ENCODE measurements around the gene TIMELESS. TPM values are rescaled to one million over a fixed set of nuclear protein-coding genes. Genes with fewer than 3 reads are reported as not detected.

TIMELESS gene
- total RNA-seq, 1 donor from 2014 or later = 35.0 TPM

- H3K4me3 Mint-ChIP-seq = no peak overlapping the region
- H3K9me3 Mint-ChIP-seq = no peaks in the 10 kb centered on the region
- H3K4me1 Mint-ChIP-seq = peaks cover 17% of the 10 kb centered on the region
- DNase-seq = no peak
- ChIA-PET CTCF (interaction anchor here (1.1 kb wide), 1 partner anchor 12 kb away, joined by 3 read pairs; no protein-coding TSS in a partner anchor), POLR2A (interaction anchor here (1.1 kb wide), 1 partner anchor 41 kb away, joined by 3 read pairs; the partner anchor contains the start of gene TIMELESS)
- H3K27me3 Mint-ChIP-seq = peaks cover 13% of the 10 kb centered on the region
- intact Hi-C loops (cut with micrococcal nuclease) = no loop called here
- no peak overlapping the region for H3K27ac Mint-ChIP-seq
- ATAC-seq (ENCODE audit: low read depth) = no peak
- no peak for TF ChIP-seq CTCF (IDR thresholded peaks at IDR 0.05)
- H3K36me3 Mint-ChIP-seq (ENCODE audit: low read depth) = peaks cover 3% of the 10 kb centered on the region
Measured at GRCh38 chr12:56490360-56490759, 41.1 kb upstream of the TIMELESS start.

GRCh38 chr12:56488041-56488955 lies 39.1 kb upstream of the TIMELESS start, which contains the start of gene GLS2:
Gene GLS2 (minus strand): TSS chr12:56488161. CDS start chr12:56488118, 43 bp downstream.
- Mint-ChIP-seq H3K4me3 (peak within 1 kb of the TSS; percentile 92), H3K27ac (peak within 1 kb of the TSS; percentile 81), H3K4me1 (peaks cover 17% of the 10 kb centered on the region), H3K9me3 (no peaks in the 10 kb centered on the region), H3K36me3 (ENCODE audit: low read depth) (peaks cover 3% of the 10 kb centered on the region), H3K27me3 (peaks cover 13% of the 10 kb centered on the region)
- POLR2A ChIA-PET = interaction anchor here (0.6 to 2.5 kb wide), 19 partner anchors 9 to 358 kb away, joined by 3 to 10 read pairs (median 4); partner anchors contain the start of genes CNPY2, NACA, PTGES3 and TIMELESS
- peak; percentile 67 for DNase-seq
- TF ChIP-seq CTCF (IDR thresholded peaks at IDR 0.05) = no peak
- peak; percentile 99 for ATAC-seq (ENCODE audit: low read depth)
- intact Hi-C loops (cut with micrococcal nuclease) = no loop called here
- CTCF ChIA-PET = interaction anchor here (0.6 to 1.8 kb wide), 4 partner anchors 13 to 972 kb away, joined by 3 to 6 read pairs (median 4); partner anchors contain the start of gene RNF41

- CTCF ChIA-PET = interaction anchor here (1.0 to 1.8 kb wide), 2 partner anchors 14 to 265 kb away, joined by 4 read pairs; partner anchors contain the start of gene RNF41
- peak overlapping the region; percentile 92 for H3K4me3 Mint-ChIP-seq
- peaks cover 3% of the 10 kb centered on the region for H3K36me3 Mint-ChIP-seq (ENCODE audit: low read depth)
- intact Hi-C loops (cut with micrococcal nuclease) = no loop called here
- no peak for TF ChIP-seq CTCF (IDR thresholded peaks at IDR 0.05)
- H3K9me3 Mint-ChIP-seq = no peaks in the 10 kb centered on the region
- H3K4me1 Mint-ChIP-seq = peaks cover 17% of the 10 kb centered on the region
- peak overlapping the region; percentile 55 for H3K27ac Mint-ChIP-seq
- POLR2A ChIA-PET = interaction anchor here (0.6 to 2.5 kb wide), 8 partner anchors 13 to 358 kb away, joined by 3 to 10 read pairs (median 6); partner anchors contain the start of genes CNPY2 and TIMELESS
- peaks cover 13% of the 10 kb centered on the region for H3K27me3 Mint-ChIP-seq
- DNase-seq = no peak
- ATAC-seq (ENCODE audit: low read depth) = peak; percentile 27
Measured at GRCh38 chr12:56487448-56488040, 38.3 kb upstream of the TIMELESS start.

- Mint-ChIP-seq H3K27ac (no peak overlapping the region), H3K27me3 (peaks cover 12% of the 10 kb centered on the region), H3K4me1 (peaks cover 17% of the 10 kb centered on the region), H3K4me3 (peak overlapping the region; percentile 92), H3K9me3 (no peaks in the 10 kb centered on the region), H3K36me3 (ENCODE audit: low read depth) (peaks cover 3% of the 10 kb centered on the region)
- TF ChIP-seq CTCF (IDR thresholded peaks at IDR 0.05) = no peak
- intact Hi-C loops (cut with micrococcal nuclease) = no loop called here
- no peak for ATAC-seq (ENCODE audit: low read depth)
- no peak for DNase-seq
- POLR2A ChIA-PET = no interaction called here
- CTCF ChIA-PET = no interaction called here
Measured at GRCh38 chr12:56486694-56487093, 37.5 kb upstream of the TIMELESS start.

Measured in activated B cell treated with CpG ODN at 0.5 μM for 24 hours (primary cell).